Skeletal muscle cell (primary cell): ENCODE results near the gene MYH13.

ENCODE experiments used
- DNase-seq: peaks from one replicate; pipeline ENCODE4 v3.0.0-alpha.2; 2010; ENCODE audit warnings: low read depth
- H3K4me3 ChIP-seq: 2 replicates; pipeline ENCODE4 v1.5.1; 2011; ENCODE audit warnings: low read depth, mild to moderate bottlenecking, control low read depth, low read length, moderate library complexity

The MYH13 gene

DNA sequence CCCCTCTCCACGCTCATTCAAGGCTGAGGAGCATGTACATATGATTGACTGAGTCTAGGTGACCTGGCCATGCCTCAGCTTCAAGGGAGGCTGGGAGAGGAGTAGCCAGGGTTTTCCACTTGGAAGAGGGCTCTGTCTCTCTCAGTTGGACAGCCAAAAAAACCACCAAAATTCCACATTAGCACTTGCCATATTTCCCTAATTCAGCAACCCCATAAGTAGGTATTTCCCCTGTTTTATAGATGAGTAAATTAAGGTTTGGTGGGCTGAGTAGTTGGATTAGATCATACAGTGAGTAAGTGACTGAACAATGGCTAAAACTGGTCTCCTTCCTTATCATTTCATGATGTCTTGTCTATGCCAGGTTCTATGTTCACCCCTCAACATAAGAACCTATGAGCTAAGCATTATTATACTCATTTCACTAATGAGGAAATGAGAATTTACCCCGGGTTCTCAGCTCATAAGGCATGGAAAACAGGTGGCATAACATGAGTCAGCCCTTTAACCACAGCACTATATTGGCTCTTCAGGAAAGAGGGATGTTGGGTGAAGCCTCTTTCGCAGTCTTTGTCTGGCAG is 106.4 kb downstream of the MYH13 start:
- H3K4me3 ChIP-seq: no peak overlapping the region

DNA sequence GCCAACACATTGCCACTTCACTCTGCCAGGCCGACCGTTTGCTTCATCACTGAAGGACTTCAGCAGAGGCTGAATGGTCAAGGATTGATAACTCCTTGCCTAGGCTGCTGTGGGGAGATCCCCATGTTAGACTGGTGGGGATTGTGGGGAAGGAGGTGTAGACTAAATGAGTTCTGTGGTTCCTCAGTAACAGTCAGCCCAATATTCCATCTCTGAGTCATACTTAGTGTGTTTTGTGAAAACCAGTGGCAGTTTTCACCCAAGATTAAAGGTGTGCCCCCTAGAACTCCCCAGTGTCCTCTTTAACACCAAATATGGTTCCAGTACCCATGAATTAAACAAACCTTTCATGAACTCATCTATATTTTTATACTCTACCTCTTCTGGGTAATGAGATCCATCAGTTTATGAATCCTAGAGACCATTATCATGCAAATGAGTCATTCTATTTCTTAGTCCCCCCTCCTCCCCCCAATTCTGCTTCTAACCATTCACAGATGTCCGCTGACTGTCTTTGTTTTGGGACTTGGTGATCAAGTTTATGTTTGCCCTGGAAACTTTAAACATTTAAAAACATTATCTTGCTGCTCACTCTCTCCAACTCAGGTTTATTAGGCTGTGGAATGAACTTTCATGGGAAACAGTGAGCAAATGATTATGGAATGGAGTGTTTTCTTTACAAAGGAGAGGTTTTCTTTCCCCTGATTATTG is 107.6 kb downstream of the MYH13 start:
- no peak for DNase-seq
- no peak overlapping the region for H3K4me3 ChIP-seq

More for the DNA sequence above, 106.4 kb downstream of the MYH13 start:
- DNase-seq: no peak

DNA sequence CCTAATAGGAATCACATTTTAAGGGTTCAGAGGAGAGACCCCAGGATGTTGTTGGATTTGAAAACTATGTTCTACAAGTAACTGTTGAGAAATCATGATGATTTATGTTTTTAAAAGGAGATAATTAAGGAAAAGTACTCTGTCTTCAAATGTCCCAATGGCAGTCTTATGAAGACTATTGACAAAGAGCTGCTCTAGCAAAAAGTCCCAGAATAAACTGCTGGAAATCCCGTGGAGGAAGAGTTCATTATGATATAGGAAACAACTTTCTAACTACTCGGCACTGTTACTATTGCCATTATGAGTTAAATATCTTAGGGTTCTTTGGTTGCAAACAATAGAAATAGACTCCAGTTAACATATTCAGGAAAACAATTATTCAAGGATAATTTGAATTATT is 108.8 kb downstream of the MYH13 start:
- no peak overlapping the region for H3K4me3 ChIP-seq
- no peak for DNase-seq

DNA sequence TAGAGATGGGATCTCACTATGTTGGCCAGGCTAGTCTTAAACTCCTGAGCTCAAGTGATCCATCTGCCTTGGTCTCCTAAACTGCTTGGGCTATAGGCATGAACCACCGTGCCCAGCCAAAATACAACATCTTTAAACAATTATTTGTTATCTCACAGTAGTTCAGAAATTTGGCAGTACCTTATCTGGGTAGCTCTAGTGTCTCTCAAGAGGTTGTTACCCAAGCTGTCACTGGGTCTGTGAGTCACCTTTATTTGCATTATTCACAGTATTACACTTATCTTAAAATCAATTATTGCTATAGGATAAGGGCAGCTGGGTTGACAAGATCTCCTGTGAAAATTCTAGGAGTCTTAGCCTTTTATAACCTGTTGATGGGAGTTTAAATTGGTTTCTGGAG is 110.4 kb downstream of the MYH13 start:
- H3K4me3 ChIP-seq: no peak overlapping the region
- DNase-seq: no peak

DNA sequence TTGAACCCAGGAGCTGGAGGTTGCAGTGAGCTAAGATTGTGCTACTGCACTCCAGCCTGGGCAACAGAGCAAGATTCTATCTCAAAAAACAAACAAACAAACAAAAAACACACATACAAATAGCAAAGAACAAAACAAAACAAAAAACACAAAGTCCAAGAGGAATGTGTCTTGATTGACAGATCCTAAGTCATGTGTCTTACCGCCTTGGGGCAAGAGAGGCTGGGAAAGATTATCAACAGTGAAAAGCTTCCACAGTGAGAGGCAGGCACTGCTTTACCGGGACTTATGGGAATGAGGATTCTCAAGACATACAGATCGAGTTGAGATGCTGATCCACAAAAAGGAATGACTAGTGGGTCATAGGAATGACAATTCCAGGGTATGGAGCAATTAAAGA is 111.7 kb downstream of the MYH13 start:
- no peak for DNase-seq
- no peak overlapping the region for H3K4me3 ChIP-seq

DNA sequence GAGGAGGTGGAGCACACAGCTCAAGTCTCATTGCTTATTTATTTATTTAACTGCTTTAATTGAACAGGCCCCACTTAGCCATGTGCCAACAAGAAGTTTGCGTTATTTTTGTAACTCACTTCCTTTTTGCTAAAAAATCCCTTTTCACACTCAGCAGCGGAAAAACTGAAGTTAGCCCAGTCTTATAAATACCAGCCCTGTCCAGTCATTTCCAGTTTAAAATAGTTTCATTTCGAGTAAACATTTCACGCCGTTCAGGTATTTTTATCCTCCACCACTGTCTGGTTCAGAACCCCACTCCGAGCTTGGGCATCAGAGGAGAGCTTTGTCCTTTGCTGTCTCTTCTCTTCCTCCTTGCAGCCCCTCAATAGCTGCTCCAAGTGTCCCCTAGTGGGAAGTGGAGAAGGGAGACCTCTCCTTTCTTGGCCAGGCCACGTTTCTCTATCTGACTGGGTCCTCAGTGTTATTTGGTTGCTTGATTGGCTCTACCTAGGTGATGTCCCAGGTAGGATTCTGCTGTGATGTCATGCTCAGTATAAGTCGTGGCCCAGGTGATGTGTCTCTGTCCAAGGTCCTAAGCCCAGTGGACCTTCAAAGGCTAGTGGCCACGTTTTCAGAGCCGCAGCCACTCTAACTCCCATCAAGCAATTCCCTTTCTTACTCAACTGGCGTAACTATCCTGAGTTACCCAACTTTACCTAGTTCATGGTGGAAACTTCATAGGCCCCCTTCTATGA is 121.4 kb downstream of the MYH13 start:
- DNase-seq: no peak
- H3K4me3 ChIP-seq: no peak overlapping the region
